ENCODE measurements around the gene PNPLA6.
"Not testable (repeated sequence)": the region's sequence is repeated elsewhere in the genome, so short reads cannot be mapped to it uniquely, and the experiment has no call there.

Gene PNPLA6

DNA sequence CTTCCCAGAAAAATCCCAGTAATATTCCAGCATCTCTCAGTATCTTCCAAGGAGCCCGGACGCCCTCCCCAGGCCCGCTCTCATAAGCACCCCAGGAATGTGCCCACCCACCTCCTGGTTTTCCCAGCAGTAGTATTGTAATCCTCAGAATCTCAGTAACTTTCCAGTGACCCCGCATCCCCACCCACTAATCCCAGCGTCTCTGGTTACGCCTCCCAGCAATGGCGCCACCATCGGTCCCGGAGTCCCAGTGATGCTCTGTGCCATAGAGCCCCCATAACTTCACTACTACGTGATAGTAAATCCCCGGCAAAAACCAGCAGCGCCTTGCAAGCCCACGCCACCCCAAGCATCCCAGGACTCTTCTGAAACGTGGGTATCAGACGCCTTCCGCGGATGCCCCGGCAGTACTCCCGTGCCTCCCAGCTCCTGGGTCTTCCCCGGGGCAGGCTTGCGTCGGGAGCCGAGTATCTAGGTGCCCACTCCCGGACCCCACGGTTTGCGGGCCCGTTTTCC lies 928 bp upstream of the PNPLA6 start:
- Mint-ChIP-seq H3K27ac (peak overlapping the region; percentile 96), H3K4me3 (peak overlapping the region; percentile 95), H3K27me3 (no peaks in the 10 kb centered on the region), H3K9me3 (no peaks in the 10 kb centered on the region), H3K36me3 (ENCODE audit: low read depth) (peaks cover 53% of the 10 kb centered on the region), H3K4me1 (ENCODE audit: low read depth) (peaks cover 28% of the 10 kb centered on the region)
- no peak for DNase-seq

- Mint-ChIP-seq H3K36me3 (ENCODE audit: low read depth) (peaks cover 56% of the 10 kb centered on the region), H3K27ac (peak overlapping the region; percentile 96), H3K9me3 (no peaks in the 10 kb centered on the region), H3K4me1 (ENCODE audit: low read depth) (peaks cover 30% of the 10 kb centered on the region), H3K27me3 (no peaks in the 10 kb centered on the region), H3K4me3 (peak overlapping the region; percentile 95)
- no peak for DNase-seq
These were observed 630 bp downstream of the PNPLA6 start for GRCh38 chr19:7535998-7536695.

DNA sequence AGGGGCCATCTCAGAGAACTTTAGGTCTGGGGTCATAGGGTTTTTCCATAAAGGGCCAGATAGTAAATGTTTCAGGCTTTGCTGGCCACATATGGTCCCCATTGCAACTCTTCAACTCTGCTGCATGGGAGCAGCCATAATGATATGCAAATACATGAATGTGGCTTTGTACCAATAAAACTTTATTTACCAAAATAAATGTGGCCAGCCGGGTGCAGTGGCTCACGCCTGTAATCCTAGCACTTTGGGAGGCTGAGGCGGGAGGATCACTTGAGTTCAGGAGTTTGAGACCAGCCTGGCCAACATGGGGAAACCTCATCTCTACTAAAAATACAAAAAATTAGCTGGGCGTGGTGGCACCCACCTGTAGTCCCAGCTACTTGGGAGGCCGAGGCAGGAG lies 3.5 kb downstream of the PNPLA6 start:
- Mint-ChIP-seq H3K4me1 (ENCODE audit: low read depth) (peaks cover 22% of the 10 kb centered on the region), H3K36me3 (ENCODE audit: low read depth) (peaks cover 71% of the 10 kb centered on the region)
- not testable (repeated sequence) for H3K27me3 Mint-ChIP-seq, H3K9me3 Mint-ChIP-seq, H3K27ac Mint-ChIP-seq, H3K4me3 Mint-ChIP-seq, DNase-seq

DNA sequence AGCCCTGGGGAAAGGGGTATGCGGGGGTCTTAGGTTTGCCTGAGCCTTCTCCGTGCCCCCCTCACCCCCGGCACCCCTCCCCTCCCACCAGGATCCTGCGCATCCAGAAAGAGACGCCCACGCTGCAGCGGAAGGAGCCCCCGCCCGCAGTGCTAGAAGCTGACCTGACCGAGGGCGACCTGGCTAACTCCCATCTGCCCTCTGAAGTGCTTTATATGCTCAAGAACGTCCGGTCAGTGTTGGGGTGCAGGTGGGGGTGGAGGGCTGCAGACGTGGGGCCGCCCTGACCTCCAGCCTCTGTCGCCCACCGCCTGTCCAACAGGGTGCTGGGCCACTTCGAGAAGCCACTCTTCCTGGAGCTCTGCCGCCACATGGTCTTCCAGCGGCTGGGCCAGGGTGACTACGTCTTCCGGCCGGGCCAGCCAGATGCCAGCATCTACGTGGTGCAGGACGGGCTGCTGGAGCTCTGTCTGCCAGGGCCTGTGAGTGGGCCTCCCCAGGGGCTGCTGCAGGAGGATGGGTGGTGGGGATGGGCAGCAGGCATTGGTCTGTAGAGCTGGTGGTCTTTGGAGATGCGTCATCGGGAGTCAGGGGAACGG lies 4.4 kb downstream of the PNPLA6 start:
- no peak for DNase-seq
- Mint-ChIP-seq H3K4me1 (ENCODE audit: low read depth) (peaks cover 21% of the 10 kb centered on the region), H3K36me3 (ENCODE audit: low read depth) (peaks cover 71% of the 10 kb centered on the region), H3K9me3 (no peaks in the 10 kb centered on the region), H3K27me3 (no peaks in the 10 kb centered on the region), H3K4me3 (no peak overlapping the region), H3K27ac (no peak overlapping the region)

- no peak overlapping the region for H3K4me3 Mint-ChIP-seq
- H3K27ac Mint-ChIP-seq, result no peak overlapping the region
- peak; percentile 61 for DNase-seq
- H3K4me1 Mint-ChIP-seq (ENCODE audit: low read depth), result peaks cover 26% of the 10 kb centered on the region
- H3K9me3 Mint-ChIP-seq, result no peaks in the 10 kb centered on the region
- peaks cover 70% of the 10 kb centered on the region for H3K36me3 Mint-ChIP-seq (ENCODE audit: low read depth)
- H3K27me3 Mint-ChIP-seq, result no peaks in the 10 kb centered on the region
These were observed 5.4 kb downstream of the PNPLA6 start for GRCh38 chr19:7540761-7541474.

- Mint-ChIP-seq H3K9me3 (no peaks in the 10 kb centered on the region), H3K4me3 (no peak overlapping the region), H3K36me3 (ENCODE audit: low read depth) (peaks cover 68% of the 10 kb centered on the region), H3K27me3 (no peaks in the 10 kb centered on the region), H3K4me1 (ENCODE audit: low read depth) (peaks cover 26% of the 10 kb centered on the region), H3K27ac (no peak overlapping the region)
- no peak for DNase-seq
These were observed 5.9 kb downstream of the PNPLA6 start for GRCh38 chr19:7541475-7541824.

DNA sequence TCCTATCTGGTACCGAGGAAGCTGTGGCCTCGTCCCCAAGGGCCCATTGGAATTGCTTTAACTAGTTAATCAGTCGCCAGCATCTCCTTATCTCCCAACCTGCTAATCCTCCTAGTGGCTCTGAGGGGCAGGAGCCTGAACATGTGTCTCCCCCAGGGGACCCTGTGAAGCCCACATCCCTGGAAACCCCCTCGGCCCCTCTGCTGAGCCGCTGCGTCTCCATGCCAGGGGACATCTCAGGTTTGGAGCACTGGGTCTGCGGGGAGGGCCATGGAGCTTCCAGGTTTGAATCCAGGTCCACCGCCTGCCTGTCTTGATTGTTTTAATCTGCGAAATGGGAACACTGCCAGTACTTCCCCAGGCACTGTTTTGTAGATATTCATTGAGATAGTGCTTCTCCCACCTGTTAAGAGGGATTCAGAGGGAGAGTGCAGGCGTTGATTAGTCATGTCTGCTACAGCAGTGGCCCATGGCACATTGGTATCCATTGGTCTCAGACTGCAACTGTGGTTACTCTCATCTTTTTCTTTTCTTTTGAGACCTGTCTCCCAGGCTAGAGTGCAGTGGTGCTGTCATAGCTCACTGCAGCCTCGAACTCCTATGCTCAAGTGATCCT lies 6.4 kb downstream of the PNPLA6 start:
- Mint-ChIP-seq H3K36me3 (ENCODE audit: low read depth) (peaks cover 66% of the 10 kb centered on the region), H3K4me3 (no peak overlapping the region), H3K27me3 (no peaks in the 10 kb centered on the region), H3K4me1 (ENCODE audit: low read depth) (peaks cover 24% of the 10 kb centered on the region), H3K27ac (no peak overlapping the region), H3K9me3 (no peaks in the 10 kb centered on the region)
- DNase-seq, result no peak

- Mint-ChIP-seq H3K4me3 (no peak overlapping the region), H3K9me3 (no peaks in the 10 kb centered on the region), H3K36me3 (ENCODE audit: low read depth) (peaks cover 66% of the 10 kb centered on the region), H3K4me1 (ENCODE audit: low read depth) (peaks cover 25% of the 10 kb centered on the region), H3K27me3 (no peaks in the 10 kb centered on the region), H3K27ac (no peak overlapping the region)
- no peak for DNase-seq
These were observed 7.2 kb downstream of the PNPLA6 start for GRCh38 chr19:7542556-7543348.

DNA sequence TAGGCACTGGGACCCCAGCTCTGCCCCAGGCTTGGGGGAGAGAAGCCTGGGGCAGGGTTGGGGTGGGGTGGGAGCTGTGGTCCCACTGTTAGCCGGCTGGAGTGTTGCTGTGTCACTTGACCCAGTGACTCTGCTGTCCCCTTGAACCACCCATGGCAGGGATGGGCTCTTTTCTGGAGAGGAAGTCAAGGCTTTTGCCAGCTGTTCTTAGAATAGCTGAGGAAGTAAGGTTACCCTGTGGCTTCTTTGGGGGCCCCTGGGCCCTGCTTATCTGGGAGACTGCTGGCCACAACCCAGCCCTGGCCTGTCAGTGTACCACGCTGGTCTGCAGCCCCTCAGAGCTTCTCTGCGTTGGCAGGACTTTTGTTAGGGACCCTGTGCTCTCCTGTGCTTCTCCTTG lies 9.1 kb downstream of the PNPLA6 start:
- Mint-ChIP-seq H3K36me3 (ENCODE audit: low read depth) (peaks cover 58% of the 10 kb centered on the region), H3K4me3 (no peak overlapping the region), H3K27me3 (no peaks in the 10 kb centered on the region), H3K9me3 (no peaks in the 10 kb centered on the region), H3K27ac (no peak overlapping the region), H3K4me1 (ENCODE audit: low read depth) (peaks cover 25% of the 10 kb centered on the region)
- no peak for DNase-seq

GRCh38 chr19:7545300-7545699 lies 9.8 kb downstream of the PNPLA6 start:
- H3K9me3 Mint-ChIP-seq, result no peaks in the 10 kb centered on the region
- peaks cover 58% of the 10 kb centered on the region for H3K36me3 Mint-ChIP-seq (ENCODE audit: low read depth)
- H3K4me1 Mint-ChIP-seq (ENCODE audit: low read depth), result peaks cover 25% of the 10 kb centered on the region
- peak overlapping the region; percentile 57 for H3K27ac Mint-ChIP-seq
- no peak for DNase-seq
- no peak overlapping the region for H3K4me3 Mint-ChIP-seq
- H3K27me3 Mint-ChIP-seq, result no peaks in the 10 kb centered on the region

DNA sequence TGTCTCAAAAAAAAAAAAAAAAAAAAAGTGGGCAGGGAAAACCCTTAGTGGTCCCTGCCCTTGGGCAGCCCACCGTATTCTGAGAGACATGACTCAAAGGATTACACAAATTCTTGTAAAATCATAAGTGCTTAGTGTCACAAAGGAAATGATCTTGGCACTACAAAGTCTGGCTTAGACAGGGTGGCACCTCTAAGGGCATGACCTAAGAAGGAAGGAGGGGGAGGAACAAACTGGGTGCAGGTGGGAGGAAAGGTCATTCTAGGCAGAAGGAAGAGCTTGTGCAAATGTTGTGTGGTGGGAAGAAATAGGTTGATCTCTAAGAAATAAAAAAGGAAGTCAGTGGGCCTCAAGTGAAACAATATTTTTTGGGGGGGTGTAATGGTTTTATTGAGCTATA lies 10.4 kb downstream of the PNPLA6 start:
- peaks cover 61% of the 10 kb centered on the region for H3K36me3 Mint-ChIP-seq (ENCODE audit: low read depth)
- no peaks in the 10 kb centered on the region for H3K9me3 Mint-ChIP-seq
- no peaks in the 10 kb centered on the region for H3K27me3 Mint-ChIP-seq
- H3K4me3 Mint-ChIP-seq, result no peak overlapping the region
- H3K27ac Mint-ChIP-seq, result peak overlapping the region; percentile 80
- H3K4me1 Mint-ChIP-seq (ENCODE audit: low read depth), result peaks cover 28% of the 10 kb centered on the region
- no peak for DNase-seq

DNA sequence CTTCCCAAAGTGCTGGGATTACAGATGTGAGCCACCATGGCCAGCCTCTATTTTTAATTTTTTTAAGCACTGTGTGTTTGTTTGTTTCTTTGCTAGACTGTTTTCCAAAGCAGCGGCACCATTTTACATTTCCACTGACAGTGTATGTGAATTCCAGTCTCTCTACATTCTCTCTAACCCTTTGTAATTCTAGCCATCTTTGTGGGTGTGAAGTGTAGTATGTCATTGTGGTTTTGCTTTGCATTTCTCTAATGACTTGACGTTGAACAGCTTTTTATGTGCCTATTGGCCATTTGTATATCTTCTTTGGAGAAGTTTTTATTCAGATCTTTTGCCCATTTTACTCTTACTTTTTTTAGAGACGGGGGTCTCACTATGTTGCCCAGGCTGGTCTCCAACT lies 11.6 kb downstream of the PNPLA6 start:
- DNase-seq, result no peak
- peaks cover 62% of the 10 kb centered on the region for H3K36me3 Mint-ChIP-seq (ENCODE audit: low read depth)
- no peaks in the 10 kb centered on the region for H3K27me3 Mint-ChIP-seq
- H3K27ac Mint-ChIP-seq, result peak overlapping the region; percentile 73
- peaks cover 27% of the 10 kb centered on the region for H3K4me1 Mint-ChIP-seq (ENCODE audit: low read depth)
- H3K4me3 Mint-ChIP-seq, result no peak overlapping the region
- no peaks in the 10 kb centered on the region for H3K9me3 Mint-ChIP-seq

DNA sequence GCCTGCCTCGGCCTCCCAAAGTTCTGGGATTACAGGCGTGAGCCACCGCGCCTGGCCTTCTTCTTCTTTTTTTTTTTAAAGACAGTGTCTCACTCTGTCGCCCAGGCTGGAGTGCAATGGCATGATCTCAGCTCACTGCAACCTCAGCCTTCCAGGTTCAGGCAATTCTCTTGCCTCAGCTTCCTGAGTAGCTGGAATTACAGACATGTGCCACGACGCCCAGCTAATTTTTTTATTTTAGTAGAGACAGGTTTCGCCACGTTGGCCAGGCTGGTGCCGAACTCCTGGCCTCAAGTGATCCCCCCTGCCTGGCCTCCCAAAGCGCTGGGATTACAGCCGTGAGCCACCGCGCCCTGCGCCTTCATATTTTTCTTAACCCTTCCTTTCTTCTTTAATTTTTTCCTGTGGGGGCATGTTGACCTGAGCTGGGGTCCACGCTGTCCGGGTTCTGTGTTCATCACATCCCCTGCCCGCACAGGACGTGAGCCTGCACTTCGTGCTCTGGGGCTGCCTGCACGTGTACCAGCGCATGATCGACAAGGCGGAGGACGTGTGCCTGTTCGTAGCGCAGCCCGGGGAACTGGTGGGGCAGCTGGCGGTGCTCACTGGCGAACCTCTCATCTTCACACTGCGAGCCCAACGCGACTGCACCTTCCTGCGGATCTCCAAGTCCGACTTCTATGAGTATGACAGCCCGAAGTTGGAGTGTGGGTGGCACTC lies 14.1 kb downstream of the PNPLA6 start:
- no peak for DNase-seq
- no peak overlapping the region for H3K4me3 Mint-ChIP-seq
- peaks cover 61% of the 10 kb centered on the region for H3K36me3 Mint-ChIP-seq (ENCODE audit: low read depth)
- H3K4me1 Mint-ChIP-seq (ENCODE audit: low read depth), result peaks cover 23% of the 10 kb centered on the region
- no peaks in the 10 kb centered on the region for H3K27me3 Mint-ChIP-seq
- H3K9me3 Mint-ChIP-seq, result no peaks in the 10 kb centered on the region
- no peak overlapping the region for H3K27ac Mint-ChIP-seq

Data from activated T-cell treated with anti-CD3 and anti-CD28 coated beads, Interleukin-2, amount 50 U/mL, for 24 hours (primary cell).